Gastroesophageal sphincter (tissue), 4 donors: ENCODE results near the gene DST. TPM values are rescaled to one million over a fixed set of nuclear protein-coding genes. Genes with fewer than 3 reads are reported as not detected.
A peak's percentile ranks its signal among the peaks of the same experiment; 100 is the strongest.

Experiments used
- ATAC-seq: fragments of 150-250 bp; one replicate; pipeline ENCODE4 v1.9.1; 2016; ENCODE audit warnings: mild to moderate bottlenecking, moderate library complexity
- H3K27ac ChIP-seq, 4 donors: fragments of 200-600 bp; sonication (generic) in 3 of 4; 1 replicate in 3 of 4; 2 replicates in 1 of 4; pipeline ENCODE4 v1.5.1; 2016 to 2019
- H3K27me3 ChIP-seq: fragments of 200-600 bp; sonication (generic); one replicate; pipeline ENCODE4 v1.5.1; 2019
- H3K36me3 ChIP-seq, 2 donors: fragments of 200-600 bp; sonication (generic); one replicate each; pipeline ENCODE4 v1.5.1; 2019; ENCODE audit warnings: control low read depth in 1 of 2
- H3K4me1 ChIP-seq, 3 donors: fragments of 200-600 bp; sonication (generic); 1 replicate in 2 of 3; 2 replicates in 1 of 3; pipeline ENCODE4 v1.5.1; 2016 to 2019; ENCODE audit warnings: control low read depth in 2 of 3
- H3K4me3 ChIP-seq, 2 donors: fragments of 200-600 bp; sonication (generic); one replicate each; pipeline ENCODE4 v1.5.1; 2019; ENCODE audit warnings: mild to moderate bottlenecking in 1 of 2, moderate library complexity in 1 of 2
- H3K9me3 ChIP-seq, 3 donors: fragments of 200-600 bp; sonication (generic); one replicate each; pipeline ENCODE4 v1.5.1; 2017 to 2019; ENCODE audit warnings: control low read depth in 2 of 3
- EP300 ChIP-seq: sonication (generic); formaldehyde crosslinking; IDR thresholded peaks from one replicate; pipeline ENCODE4 v1.6.1; 2017; ENCODE audit warnings: antibody characterized with exemption, mild to moderate bottlenecking
- POLR2A ChIP-seq, 2 donors: fragments of 450-650 bp; IDR thresholded peaks; one replicate each; pipeline ENCODE4 v1.6.1; 2017; ENCODE audit warnings: antibody characterized with exemption in 2 of 2, mild to moderate bottlenecking in 2 of 2, moderate library complexity in 1 of 2
- POLR2AphosphoS5 ChIP-seq: sonication (generic); formaldehyde crosslinking; IDR thresholded peaks from one replicate; pipeline ENCODE4 v1.6.1; 2017; ENCODE audit warnings: antibody characterized with exemption
- WGBS, 2 donors: methylation state at CpG; one replicate each; pipeline ENCODE4 v1.1.5; 2018; ENCODE audit warnings: low coverage in 1 of 2; 5-methylcytosine and 5-hydroxymethylcytosine counted together
- total RNA-seq, 4 donors: library from RNA; depleted of rRNA; stranded (reverse); fragments of >200 nt; gene quantifications; one replicate each; pipeline ENCODE4 v1.1.0, GENCODE V29; 2016
- TF ChIP-seq, protein P1 (sequence below), 4 experiments: fragments of 200-600 bp in 2 of 4; fragments of 450-650 bp in 2 of 4; sonication (generic) in 1 of 4; IDR thresholded peaks; one replicate each; pipeline ENCODE4 v1.5.1; 2017 to 2019; ENCODE audit warnings: antibody characterized with exemption in 4 of 4, mild to moderate bottlenecking in 2 of 4, moderate library complexity in 2 of 4

DST gene
- total RNA-seq, 4 donors from 2014 or later, result 442 to 716 (median 661) TPM

- Histone ChIP-seq H3K36me3 (peaks cover 11 to 73% of the 10 kb centered on the region in 2 donors), H3K9me3 (no peaks in the 10 kb centered on the region), H3K27ac (peak overlapping the region in 2 of 4 donors; percentile 0 to 5), H3K27me3 (no peaks in the 10 kb centered on the region), H3K4me1 (peaks cover 0 to 25% (median 4%) of the 10 kb centered on the region in 3 donors), H3K4me3 (no peak overlapping the region)
- 75 to 84% methylated on average over 3 to 10 of the region's 13 CpGs for WGBS, 2 donors
- ATAC-seq, result no peak
- no peak for TF ChIP-seq EP300
- TF ChIP-seq, protein P1, sequence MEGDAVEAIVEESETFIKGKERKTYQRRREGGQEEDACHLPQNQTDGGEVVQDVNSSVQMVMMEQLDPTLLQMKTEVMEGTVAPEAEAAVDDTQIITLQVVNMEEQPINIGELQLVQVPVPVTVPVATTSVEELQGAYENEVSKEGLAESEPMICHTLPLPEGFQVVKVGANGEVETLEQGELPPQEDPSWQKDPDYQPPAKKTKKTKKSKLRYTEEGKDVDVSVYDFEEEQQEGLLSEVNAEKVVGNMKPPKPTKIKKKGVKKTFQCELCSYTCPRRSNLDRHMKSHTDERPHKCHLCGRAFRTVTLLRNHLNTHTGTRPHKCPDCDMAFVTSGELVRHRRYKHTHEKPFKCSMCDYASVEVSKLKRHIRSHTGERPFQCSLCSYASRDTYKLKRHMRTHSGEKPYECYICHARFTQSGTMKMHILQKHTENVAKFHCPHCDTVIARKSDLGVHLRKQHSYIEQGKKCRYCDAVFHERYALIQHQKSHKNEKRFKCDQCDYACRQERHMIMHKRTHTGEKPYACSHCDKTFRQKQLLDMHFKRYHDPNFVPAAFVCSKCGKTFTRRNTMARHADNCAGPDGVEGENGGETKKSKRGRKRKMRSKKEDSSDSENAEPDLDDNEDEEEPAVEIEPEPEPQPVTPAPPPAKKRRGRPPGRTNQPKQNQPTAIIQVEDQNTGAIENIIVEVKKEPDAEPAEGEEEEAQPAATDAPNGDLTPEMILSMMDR (IDR thresholded peaks at IDR 0.05), result no peak
- TF ChIP-seq POLR2AphosphoS5, result no peak
- TF ChIP-seq POLR2A (IDR thresholded peaks at IDR 0.05), result no peak
Observed at GRCh38 chr6:56459030-56459805, 183.5 kb downstream of the DST start.

DNA sequence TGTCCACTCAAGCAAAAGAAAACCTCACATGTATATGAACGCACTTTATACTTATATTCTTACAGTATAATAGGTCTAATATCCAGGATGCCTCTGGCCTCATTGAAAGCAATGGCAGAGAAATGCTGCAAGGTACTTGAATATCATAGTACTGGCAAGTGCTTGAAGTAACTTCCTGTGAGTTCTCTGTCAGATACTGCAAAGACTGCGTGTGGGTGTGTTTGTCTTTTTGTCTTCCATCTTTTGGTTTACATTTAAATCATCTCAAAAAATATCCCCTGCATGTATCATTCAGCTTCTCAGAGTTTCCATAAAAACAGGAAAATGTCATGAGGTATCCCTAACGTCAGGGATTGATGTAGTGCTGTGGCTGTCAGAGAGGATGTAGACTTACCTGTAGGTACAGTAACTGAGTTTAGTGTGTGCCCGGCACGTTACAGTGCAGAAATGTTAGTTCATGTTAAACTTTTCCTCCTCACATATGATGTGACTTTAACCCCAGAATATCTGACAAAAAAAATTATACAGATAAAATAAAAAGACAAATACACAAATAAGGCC lies 184.3 kb downstream of the DST start:
- no peak for ATAC-seq
- H3K4me3 ChIP-seq, result no peak overlapping the region
- no peak overlapping the region for H3K27ac ChIP-seq
- H3K27me3 ChIP-seq, result no peaks in the 10 kb centered on the region
- 58 to 75% methylated on average over 2 to 5 of the region's 5 CpGs for WGBS, 2 donors
- no peak for TF ChIP-seq EP300
- TF ChIP-seq, protein P1 (IDR thresholded peaks at IDR 0.05), result no peak
- no peak for TF ChIP-seq POLR2AphosphoS5
- no peak for TF ChIP-seq POLR2A (IDR thresholded peaks at IDR 0.05)
- peaks cover 11 to 70% of the 10 kb centered on the region in 2 donors for H3K36me3 ChIP-seq
- peaks cover 0 to 25% (median 4%) of the 10 kb centered on the region in 3 donors for H3K4me1 ChIP-seq
- H3K9me3 ChIP-seq, result no peaks in the 10 kb centered on the region

DNA sequence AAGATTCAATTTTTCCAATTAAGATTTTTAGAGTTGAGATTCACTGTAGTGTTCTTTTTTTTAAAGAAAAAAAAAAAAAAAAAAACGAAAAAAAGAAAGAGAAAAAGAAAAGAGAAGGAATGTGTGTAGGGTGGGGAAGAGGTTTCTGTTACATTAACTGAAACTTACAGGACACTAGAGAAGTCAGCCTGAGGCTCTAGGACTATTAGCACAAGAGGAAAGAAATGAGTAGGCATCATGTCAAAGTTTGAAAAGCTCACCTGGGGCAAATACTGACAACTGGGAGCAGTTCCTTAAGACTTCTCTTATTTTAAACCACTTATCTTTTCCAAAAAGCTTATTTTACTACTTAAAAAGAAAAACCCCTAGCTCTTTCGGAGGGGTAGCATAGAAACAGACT lies 185.9 kb downstream of the DST start:
- peaks cover 4 to 53% of the 10 kb centered on the region in 2 donors for H3K36me3 ChIP-seq
- no peak overlapping the region for H3K27ac ChIP-seq
- H3K4me3 ChIP-seq, result no peak overlapping the region
- 84 to 91% methylated on average over 1 to 2 of the region's 2 CpGs for WGBS, 2 donors
- ATAC-seq, result no peak
- H3K9me3 ChIP-seq, result no peaks in the 10 kb centered on the region
- TF ChIP-seq, protein P1 (IDR thresholded peaks at IDR 0.05), result no peak
- no peak for TF ChIP-seq POLR2AphosphoS5
- no peak for TF ChIP-seq POLR2A (IDR thresholded peaks at IDR 0.05)
- TF ChIP-seq EP300, result no peak
- H3K27me3 ChIP-seq, result no peaks in the 10 kb centered on the region
- peaks cover 0 to 20% (median 2%) of the 10 kb centered on the region in 3 donors for H3K4me1 ChIP-seq

GRCh38 chr6:56450882-56451739 lies 191.6 kb downstream of the DST start:
- TF ChIP-seq, protein P1 (IDR thresholded peaks at IDR 0.05), result no peak
- peak; percentile 48 for TF ChIP-seq POLR2AphosphoS5
- TF ChIP-seq POLR2A (IDR thresholded peaks at IDR 0.05), result no peak
- TF ChIP-seq EP300, result no peak
- WGBS, 2 donors, result 28 to 41% methylated on average over 2 of the region's 2 CpGs
- H3K9me3 ChIP-seq, result no peaks in the 10 kb centered on the region
- peak; percentile 37 for ATAC-seq
- H3K36me3 ChIP-seq, result peaks cover 0 to 7% of the 10 kb centered on the region in 2 donors
- H3K4me1 ChIP-seq, result peaks cover 4 to 50% (median 8%) of the 10 kb centered on the region in 3 donors
- no peaks in the 10 kb centered on the region for H3K27me3 ChIP-seq
- H3K27ac ChIP-seq, result peak overlapping the region; percentile 11 to 72 (median 54)
- no peak overlapping the region for H3K4me3 ChIP-seq
